Head of caudate nucleus (tissue), 42 donors: ENCODE results near the gene UGT2B15.
"Not testable (repeated sequence)": the region's sequence is repeated elsewhere in the genome, so short reads cannot be mapped to it uniquely, and the experiment has no call there.

Source experiments
- DNase-seq, 42 donors: peaks; one replicate each; pipeline versions ENCODE4 v3.0.0 to v3.0.0-alpha.2; 2020 to 2021; ENCODE audit warnings: mixed read lengths in 7 of 42
- intact Hi-C: fragments of 100-400 bp; cut with DNase I; formaldehyde crosslinking; loops from one replicate; pipeline ENCODE4 v1.15.0; 2022

The UGT2B15 gene

GRCh38 chr4:68670479-68670939 is at the start of gene UGT2B15:
Gene UGT2B15, minus strand, starts transcription at chr4:68670652. Its CDS starts 34 bp downstream, at chr4:68670618.
- DNase-seq, intact Hi-C loops: not testable (repeated sequence)

GRCh38 chr4:68719075-68719473 is 48.6 kb upstream of the UGT2B15 start:
- intact Hi-C loops: no loop called here
- DNase-seq: no peak

- intact Hi-C loops: no loop called here
These were observed 48.1 kb upstream of the UGT2B15 start for GRCh38 chr4:68718447-68719074.

GRCh38 chr4:68717999-68718398 is 47.5 kb upstream of the UGT2B15 start:
- intact Hi-C loops: no loop called here
- no peak for DNase-seq

More at GRCh38 chr4:68718447-68719074, 48.1 kb upstream of the UGT2B15 start:
- no peak for DNase-seq

GRCh38 chr4:68714400-68714799 is 43.9 kb upstream of the UGT2B15 start:
- intact Hi-C loops: no loop called here
- DNase-seq: no peak

- no peak for DNase-seq
These were observed 41.8 kb upstream of the UGT2B15 start for GRCh38 chr4:68712207-68712606.

GRCh38 chr4:68708566-68708965 is 38.1 kb upstream of the UGT2B15 start:
- intact Hi-C loops: no loop called here
- DNase-seq: no peak

More at GRCh38 chr4:68712207-68712606, 41.8 kb upstream of the UGT2B15 start:
- intact Hi-C loops: no loop called here

- DNase-seq, intact Hi-C loops: not testable (repeated sequence)
These were observed 32.7 kb upstream of the UGT2B15 start for GRCh38 chr4:68703168-68703567.

GRCh38 chr4:68700152-68700551 is 29.7 kb upstream of the UGT2B15 start:
- intact Hi-C loops: no loop called here
- no peak for DNase-seq

- no peak for DNase-seq
- intact Hi-C loops: no loop called here
These were observed 23.0 kb upstream of the UGT2B15 start for GRCh38 chr4:68693325-68694075.

- intact Hi-C loops: no loop called here
These were observed 20.7 kb upstream of the UGT2B15 start for GRCh38 chr4:68691186-68691585.

GRCh38 chr4:68683034-68683433 is 12.6 kb upstream of the UGT2B15 start:
- DNase-seq: no peak
- intact Hi-C loops: no loop called here

More at GRCh38 chr4:68691186-68691585, 20.7 kb upstream of the UGT2B15 start:
- DNase-seq: no peak

GRCh38 chr4:68681298-68681697 is 10.8 kb upstream of the UGT2B15 start:
- DNase-seq, intact Hi-C loops: not testable (repeated sequence)

GRCh38 chr4:68673143-68673542 is 2.7 kb upstream of the UGT2B15 start:
- no peak for DNase-seq
- intact Hi-C loops: no loop called here

GRCh38 chr4:68671217-68671616 is 765 bp upstream of the UGT2B15 start:
- DNase-seq, intact Hi-C loops: not testable (repeated sequence)

GRCh38 chr4:68668537-68669163 is 1.8 kb downstream of the UGT2B15 start:
- DNase-seq, intact Hi-C loops: not testable (repeated sequence)

- DNase-seq, intact Hi-C loops: not testable (repeated sequence)
These were observed 2.9 kb downstream of the UGT2B15 start for GRCh38 chr4:68667551-68667950.

GRCh38 chr4:68664721-68665120 is 5.7 kb downstream of the UGT2B15 start:
- DNase-seq, intact Hi-C loops: not testable (repeated sequence)

- intact Hi-C loops, DNase-seq: not testable (repeated sequence)
These were observed 7.4 kb downstream of the UGT2B15 start for GRCh38 chr4:68662836-68663574.
